Calu3 (cell line): ENCODE data around the gene MAGOHB. TPM values are rescaled to one million over a fixed set of nuclear protein-coding genes. Genes with fewer than 3 reads are reported as not detected.

Source experiments
- BruUV-seq: library from RNA; stranded (reverse); fragments of 400-500 nt; replicated peaks from 2 replicates; lab custom pipeline; 2021; lab: Mats Ljungman, UMichigan
- CTCF ChIA-PET: fragments of 300-600 bp; sonication (Branson Sonifier 250); formaldehyde crosslinking; loops from one replicate; lab custom pipeline; 2022; ENCODE audit warnings: antibody characterized with exemption; lab: Charles Lee
- DNase-seq: peaks from one replicate; pipeline ENCODE4 v3.0.0; 2022
- H3K27ac Mint-ChIP-seq: one replicate; pipeline ENCODE4 v1.8.0; 2022; ENCODE audit warnings: mixed read lengths; ENCODE audit not compliant: unreplicated experiment
- H3K27me3 Mint-ChIP-seq: one replicate; pipeline ENCODE4 v1.8.0; 2022; ENCODE audit warnings: mixed read lengths; ENCODE audit not compliant: unreplicated experiment
- H3K36me3 Mint-ChIP-seq: one replicate; pipeline ENCODE4 v1.8.0; 2022; ENCODE audit warnings: mild to moderate bottlenecking, moderate library complexity, mixed read lengths; ENCODE audit not compliant: insufficient read depth, unreplicated experiment
- H3K4me1 Mint-ChIP-seq: one replicate; pipeline ENCODE4 v1.8.0; 2022; ENCODE audit warnings: mild to moderate bottlenecking, low read depth, mixed read lengths; ENCODE audit not compliant: unreplicated experiment
- H3K4me3 Mint-ChIP-seq: one replicate; pipeline ENCODE4 v1.8.0; 2022; ENCODE audit warnings: mild to moderate bottlenecking, low read depth, moderate library complexity, mixed read lengths; ENCODE audit not compliant: unreplicated experiment
- H3K9me3 Mint-ChIP-seq: one replicate; pipeline ENCODE4 v1.8.0; 2022; ENCODE audit warnings: low read depth, mixed read lengths; ENCODE audit not compliant: unreplicated experiment
- intact Hi-C: fragments of 100-400 bp; cut with micrococcal nuclease; formaldehyde crosslinking; loops from one replicate; pipeline ENCODE4 v1.10.0; 2022; ENCODE audit not compliant: unreplicated experiment
- total RNA-seq: library from RNA; stranded (reverse); gene quantifications from 2 replicates; pipeline ENCODE4 v1.2.3, GENCODE V29; 2022
- TF ChIP-seq, protein P1 (sequence below): fragments of 200-600 bp; IDR thresholded peaks from one replicate; pipeline ENCODE4 v1.8.0; 2022; ENCODE audit warnings: antibody characterized with exemption; ENCODE audit not compliant: unreplicated experiment

Gene MAGOHB
- total RNA-seq, 1 experiment from 2014 or later, result 61.4 TPM

DNA sequence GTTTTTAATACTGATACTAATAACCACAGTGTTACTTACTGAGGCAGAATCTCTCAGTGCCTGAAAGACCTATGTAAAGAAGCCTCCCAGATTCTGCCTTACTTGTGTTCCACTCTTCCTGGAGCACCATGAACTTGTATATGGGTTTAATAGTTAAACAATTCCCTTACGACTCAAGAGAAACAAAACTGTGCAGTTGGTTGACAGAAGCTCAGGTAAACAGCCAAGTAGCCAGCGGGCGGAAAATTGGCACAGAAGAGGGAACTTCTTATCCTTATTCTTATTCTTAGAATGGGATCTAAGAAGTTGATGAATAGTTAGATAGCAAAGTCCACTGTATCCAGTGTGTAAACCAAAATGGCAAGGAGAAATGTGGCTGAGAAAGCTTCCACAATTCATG, 22.7 kb upstream of the MAGOHB start:
- BruUV-seq, result no TSS peak
- Mint-ChIP-seq H3K27me3 (no peaks in the 10 kb centered on the region), H3K27ac (no peak overlapping the region), H3K36me3 (peaks cover 6% of the 10 kb centered on the region), H3K4me3 (no peak overlapping the region), H3K9me3 (no peaks in the 10 kb centered on the region), H3K4me1 (peaks cover 11% of the 10 kb centered on the region)
- TF ChIP-seq, protein P1, sequence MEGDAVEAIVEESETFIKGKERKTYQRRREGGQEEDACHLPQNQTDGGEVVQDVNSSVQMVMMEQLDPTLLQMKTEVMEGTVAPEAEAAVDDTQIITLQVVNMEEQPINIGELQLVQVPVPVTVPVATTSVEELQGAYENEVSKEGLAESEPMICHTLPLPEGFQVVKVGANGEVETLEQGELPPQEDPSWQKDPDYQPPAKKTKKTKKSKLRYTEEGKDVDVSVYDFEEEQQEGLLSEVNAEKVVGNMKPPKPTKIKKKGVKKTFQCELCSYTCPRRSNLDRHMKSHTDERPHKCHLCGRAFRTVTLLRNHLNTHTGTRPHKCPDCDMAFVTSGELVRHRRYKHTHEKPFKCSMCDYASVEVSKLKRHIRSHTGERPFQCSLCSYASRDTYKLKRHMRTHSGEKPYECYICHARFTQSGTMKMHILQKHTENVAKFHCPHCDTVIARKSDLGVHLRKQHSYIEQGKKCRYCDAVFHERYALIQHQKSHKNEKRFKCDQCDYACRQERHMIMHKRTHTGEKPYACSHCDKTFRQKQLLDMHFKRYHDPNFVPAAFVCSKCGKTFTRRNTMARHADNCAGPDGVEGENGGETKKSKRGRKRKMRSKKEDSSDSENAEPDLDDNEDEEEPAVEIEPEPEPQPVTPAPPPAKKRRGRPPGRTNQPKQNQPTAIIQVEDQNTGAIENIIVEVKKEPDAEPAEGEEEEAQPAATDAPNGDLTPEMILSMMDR, result no peak
- CTCF ChIA-PET, result no interaction called here
- intact Hi-C loops, result loop anchor here (5.0 kb wide), 1 partner anchor 36 kb away; the partner anchor contains the start of gene STYK1
- DNase-seq, result no peak

GRCh38 chr12:10635306-10635705, 21.9 kb upstream of the MAGOHB start:
- Mint-ChIP-seq H3K9me3 (no peaks in the 10 kb centered on the region), H3K27me3 (no peaks in the 10 kb centered on the region), H3K4me3 (no peak overlapping the region), H3K27ac (no peak overlapping the region), H3K36me3 (peaks cover 6% of the 10 kb centered on the region), H3K4me1 (peaks cover 11% of the 10 kb centered on the region)
- no peak for DNase-seq
- intact Hi-C loops, result loop anchor here (5.0 kb wide), 1 partner anchor 37 kb away; the partner anchor contains the start of gene STYK1
- BruUV-seq, result no TSS peak
- CTCF ChIA-PET, result no interaction called here
- TF ChIP-seq, protein P1, result no peak

- BruUV-seq, result no TSS peak
- H3K27ac Mint-ChIP-seq, result no peak overlapping the region
- H3K27me3 Mint-ChIP-seq, result no peaks in the 10 kb centered on the region
Observed at GRCh38 chr12:10634427-10634826, 21.0 kb upstream of the MAGOHB start.

DNA sequence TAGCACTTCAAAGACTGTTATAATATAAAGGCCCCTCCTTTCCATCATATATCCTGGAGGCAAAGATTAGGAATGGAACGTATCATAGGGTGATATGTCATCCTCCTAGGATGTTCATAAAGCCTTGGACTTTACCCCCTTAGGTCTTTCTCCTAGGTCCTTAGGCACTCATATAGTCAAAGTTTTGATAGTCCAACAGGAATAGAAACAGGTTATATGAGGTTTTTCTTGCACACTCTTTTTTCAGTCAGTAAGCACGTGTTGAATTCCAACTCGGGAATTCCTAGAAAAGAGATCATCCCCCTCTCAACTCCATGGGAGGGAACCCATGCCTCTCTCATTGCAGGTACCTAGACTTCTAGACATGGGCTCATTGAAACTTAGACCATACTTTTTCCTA, 20.1 kb upstream of the MAGOHB start:
- H3K36me3 Mint-ChIP-seq, result peaks cover 6% of the 10 kb centered on the region
- DNase-seq, result no peak
- no peaks in the 10 kb centered on the region for H3K9me3 Mint-ChIP-seq
- CTCF ChIA-PET, result no interaction called here
- H3K4me1 Mint-ChIP-seq, result peaks cover 11% of the 10 kb centered on the region
- BruUV-seq, result no TSS peak
- no peak overlapping the region for H3K4me3 Mint-ChIP-seq
- H3K27me3 Mint-ChIP-seq, result no peaks in the 10 kb centered on the region
- TF ChIP-seq, protein P1, result no peak
- no peak overlapping the region for H3K27ac Mint-ChIP-seq
- intact Hi-C loops, result no loop called here

More at GRCh38 chr12:10634427-10634826, 21.0 kb upstream of the MAGOHB start:
- H3K9me3 Mint-ChIP-seq, result no peaks in the 10 kb centered on the region
- no peak for DNase-seq
- CTCF ChIA-PET, result no interaction called here
- no peak overlapping the region for H3K4me3 Mint-ChIP-seq
- peaks cover 11% of the 10 kb centered on the region for H3K4me1 Mint-ChIP-seq
- TF ChIP-seq, protein P1, result no peak
- peaks cover 6% of the 10 kb centered on the region for H3K36me3 Mint-ChIP-seq
- intact Hi-C loops, result no loop called here
